IMR-90 (cell line): Measurements from ENCODE around the gene TRPV3. TPM values are rescaled to one million over a fixed set of nuclear protein-coding genes. Genes with fewer than 3 reads are reported as not detected.

Experiments used
- ATAC-seq: fragments of 200-7000 bp; cut with Tn5 transposase; 2 replicates; pipeline ENCODE4 v1.9.1; 2020; ENCODE audit warnings: low read depth, mild to moderate bottlenecking, moderate library complexity
- BruUV-seq: library from RNA; stranded (reverse); fragments of 400-500 nt; replicated peaks from 2 replicates; lab custom pipeline; 2021; lab: Mats Ljungman, UMichigan
- CTCF ChIA-PET: fragments of 300-600 bp; formaldehyde crosslinking; extraction: SDS; loops from one replicate; lab custom pipeline; 2021; ENCODE audit warnings: antibody characterized with exemption; lab: Yijun Ruan, JAX
- POLR2A ChIA-PET: fragments of 300-600 bp; sonication (Branson Sonifier 250); formaldehyde crosslinking; loops from one replicate; lab custom pipeline; 2022; ENCODE audit warnings: antibody characterized with exemption; ENCODE audit not compliant: unreplicated experiment; lab: Charles Lee
- DNase-seq: peaks from one replicate; pipeline ENCODE4 v3.0.0; 2013
- H2AFZ ChIP-seq: replicated peaks from 2 replicates; pipeline ENCODE3; 2013; ENCODE audit warnings: low read length, mild to moderate bottlenecking; ENCODE audit not compliant: poor library complexity
- H2AK5ac ChIP-seq: 2 replicates; pipeline ENCODE4 v1.6.1; 2013; ENCODE audit warnings: low read depth, low read length, inconsistent platforms
- H2AK9ac ChIP-seq: replicated peaks from 2 replicates; pipeline ENCODE3; 2013; ENCODE audit warnings: mild to moderate bottlenecking, low read depth, low read length, moderate library complexity; ENCODE audit not compliant: poor library complexity
- H2BK120ac ChIP-seq: 2 replicates; pipeline ENCODE4 v1.6.1; 2013; ENCODE audit warnings: low read depth, low read length, inconsistent platforms
- H2BK15ac ChIP-seq: 3 replicates; pipeline ENCODE4 v1.6.1; 2013; ENCODE audit warnings: low read depth, low read length, inconsistent platforms
- H2BK20ac ChIP-seq: 2 replicates; pipeline ENCODE4 v1.6.1; 2013; ENCODE audit warnings: low read depth, mild to moderate bottlenecking, inconsistent platforms, low read length, moderate library complexity
- H2BK5ac ChIP-seq: 2 replicates; pipeline ENCODE4 v1.6.1; 2013; ENCODE audit warnings: mild to moderate bottlenecking, low read depth, low read length, inconsistent platforms; ENCODE audit not compliant: poor library complexity, severe bottlenecking
- H3K14ac ChIP-seq: replicated peaks from 2 replicates; pipeline ENCODE4 v1.6.1; 2013; ENCODE audit warnings: low read depth, low read length, inconsistent platforms
- H3K18ac ChIP-seq: 2 replicates; pipeline ENCODE4 v1.6.1; 2013; ENCODE audit warnings: low read depth, low read length, control low read depth
- H3K23ac ChIP-seq: 2 replicates; pipeline ENCODE4 v1.6.1; 2013; ENCODE audit warnings: low read depth, low read length, inconsistent platforms
- H3K27ac ChIP-seq: 2 replicates; pipeline ENCODE4 v1.5.1; 2013; ENCODE audit warnings: mild to moderate bottlenecking, control low read depth, low read length; ENCODE audit not compliant: insufficient read depth
- H3K27me3 ChIP-seq: 2 replicates; pipeline ENCODE4 v1.6.1; 2013; ENCODE audit warnings: low read length; ENCODE audit not compliant: control insufficient read depth, insufficient read depth
- H3K36me3 ChIP-seq: 2 replicates; pipeline ENCODE4 v1.6.1; 2013; ENCODE audit warnings: low read length, mixed read lengths; ENCODE audit not compliant: control insufficient read depth, insufficient read depth
- H3K4ac ChIP-seq: 2 replicates; pipeline ENCODE4 v1.6.1; 2013; ENCODE audit warnings: low read depth, low read length, inconsistent platforms
- H3K4me1 ChIP-seq: 2 replicates; pipeline ENCODE4 v1.6.1; 2013; ENCODE audit warnings: low read length, mixed read lengths; ENCODE audit not compliant: control insufficient read depth, insufficient read depth
- H3K4me2 ChIP-seq: 2 replicates; pipeline ENCODE4 v1.6.1; 2013; ENCODE audit warnings: low read depth, mild to moderate bottlenecking, control low read depth, low read length, moderate library complexity
- H3K4me3 ChIP-seq: 2 replicates; pipeline ENCODE4 v1.5.1; 2013; ENCODE audit warnings: low read depth, mild to moderate bottlenecking, control low read depth, low read length, moderate library complexity; ENCODE audit not compliant: insufficient read depth
- H3K56ac ChIP-seq: 2 replicates; pipeline ENCODE4 v1.6.1; 2013; ENCODE audit warnings: low read length, inconsistent platforms; ENCODE audit not compliant: insufficient read depth; ENCODE audit errors: extremely low read depth
- H3K79me1 ChIP-seq, 2 experiments: 2 replicates each; pipeline ENCODE4 v1.6.1; 2013; ENCODE audit warnings: low read length in 2 of 2, inconsistent platforms in 1 of 2, low read depth in 1 of 2
- H3K9ac ChIP-seq: 2 replicates; pipeline ENCODE4 v1.6.1; 2013; ENCODE audit warnings: low read depth, low read length, control low read depth
- H3K9me1 ChIP-seq: 2 replicates; pipeline ENCODE4 v1.6.1; 2013; ENCODE audit warnings: low read length, inconsistent platforms; ENCODE audit not compliant: insufficient read depth
- H3K9me3 ChIP-seq: 2 replicates; pipeline ENCODE4 v1.6.1; 2013; ENCODE audit warnings: low read length; ENCODE audit not compliant: control insufficient read depth, insufficient read depth
- H4K20me1 ChIP-seq: 2 replicates; pipeline ENCODE4 v1.6.1; 2013; ENCODE audit warnings: low read length, inconsistent platforms; ENCODE audit not compliant: insufficient read depth
- H4K5ac ChIP-seq: 2 replicates; pipeline ENCODE4 v1.6.1; 2013; ENCODE audit warnings: mild to moderate bottlenecking, low read depth, low read length, control low read depth
- H4K8ac ChIP-seq, 2 experiments: 2 replicates each; pipeline ENCODE4 v1.6.1; 2013; ENCODE audit warnings: low read depth in 2 of 2, low read length in 2 of 2, control low read depth in 1 of 2, inconsistent platforms in 1 of 2
- H4K91ac ChIP-seq: 2 replicates; pipeline ENCODE4 v1.6.1; 2013; ENCODE audit warnings: low read depth, low read length, inconsistent platforms; ENCODE audit not compliant: insufficient read depth
- BHLHE40 ChIP-seq: fragments of 150-350 bp; IDR thresholded peaks from 2 replicates; pipeline ENCODE4 v1.6.1; 2016; ENCODE audit warnings: mild to moderate bottlenecking, low read depth, low read length
- MAFK ChIP-seq: IDR thresholded peaks from 2 replicates; pipeline ENCODE4 v1.6.1; 2012; ENCODE audit warnings: low read depth, low read length, improper control_type of control experiment
- MXI1 ChIP-seq: IDR thresholded peaks from 2 replicates; pipeline ENCODE4 v1.6.1; 2012; ENCODE audit warnings: low read depth, mild to moderate bottlenecking, low read length, moderate library complexity, borderline replicate concordance
- POLR2A ChIP-seq: IDR thresholded peaks from 2 replicates; pipeline ENCODE4 v1.6.1; 2012; ENCODE audit warnings: mild to moderate bottlenecking, low read depth, low read length
- RAD21 ChIP-seq: IDR thresholded peaks from 2 replicates; pipeline ENCODE4 v1.6.1; 2012; ENCODE audit warnings: low read length, improper control_type of control experiment
- RCOR1 ChIP-seq: IDR thresholded peaks from 2 replicates; pipeline ENCODE4 v1.6.1; 2012; ENCODE audit warnings: mild to moderate bottlenecking, low read length, improper control_type of control experiment; ENCODE audit not compliant: insufficient replicate concordance
- RFX5 ChIP-seq: IDR thresholded peaks from 2 replicates; pipeline ENCODE4 v1.8.0; 2012; ENCODE audit warnings: low read depth, mild to moderate bottlenecking, low read length, moderate library complexity
- WGBS, 2 experiments: methylation state at CpG; one replicate each; pipeline versions ENCODE4 v1.1.5 to v1.1.7; 2013; ENCODE audit warnings: missing lambda C conversion rate in 2 of 2; ENCODE audit not compliant: insufficient read length in 1 of 2; ENCODE audit errors: extremely low coverage in 2 of 2; 5-methylcytosine and 5-hydroxymethylcytosine counted together
- dilution Hi-C: fragments of 300-500 bp; cut with HindIII; formaldehyde crosslinking; loops from one replicate; pipeline ENCODE4 v1.14.3; 2018; ENCODE audit warnings: low sequenced_read_pairs; ENCODE audit not compliant: unreplicated experiment
- in situ Hi-C: fragments of 300-500 bp; cut with MboI; formaldehyde crosslinking; loops from 3 replicates; pipeline ENCODE4 v1.14.3; 2019; ENCODE audit warnings: low sequenced_read_pairs, inconsistent platforms, mixed read lengths
- intact Hi-C: fragments of 100-400 bp; cut with micrococcal nuclease; formaldehyde crosslinking; loops from 2 replicates; pipeline ENCODE4 v1.10.0; 2022
- polyA plus RNA-seq, 3 experiments: library from polyadenylated mRNA; depleted of rRNA; stranded (reverse); fragments of >200 nt; gene quantifications; 2 replicates each; pipeline ENCODE4 v1.2.3, GENCODE V29; 2012; ENCODE audit warnings: low replicate concordance in 1 of 3
- total RNA-seq: library from RNA; depleted of rRNA; stranded (reverse); fragments of >200 nt; gene quantifications from 2 replicates; pipeline ENCODE4 v1.2.3, GENCODE V29; 2012
- TF ChIP-seq, protein P1 (sequence below): fragments of 150-350 bp; IDR thresholded peaks from 2 replicates; pipeline ENCODE4 v1.6.1; 2016; ENCODE audit warnings: low read depth, mild to moderate bottlenecking, low read length, moderate library complexity, borderline replicate concordance

Gene TRPV3
- total and polyA plus RNA-seq, 2 of the 4 experiments (the other 2 are of a cell fraction): 0.18 to 0.26 TPM

DNA sequence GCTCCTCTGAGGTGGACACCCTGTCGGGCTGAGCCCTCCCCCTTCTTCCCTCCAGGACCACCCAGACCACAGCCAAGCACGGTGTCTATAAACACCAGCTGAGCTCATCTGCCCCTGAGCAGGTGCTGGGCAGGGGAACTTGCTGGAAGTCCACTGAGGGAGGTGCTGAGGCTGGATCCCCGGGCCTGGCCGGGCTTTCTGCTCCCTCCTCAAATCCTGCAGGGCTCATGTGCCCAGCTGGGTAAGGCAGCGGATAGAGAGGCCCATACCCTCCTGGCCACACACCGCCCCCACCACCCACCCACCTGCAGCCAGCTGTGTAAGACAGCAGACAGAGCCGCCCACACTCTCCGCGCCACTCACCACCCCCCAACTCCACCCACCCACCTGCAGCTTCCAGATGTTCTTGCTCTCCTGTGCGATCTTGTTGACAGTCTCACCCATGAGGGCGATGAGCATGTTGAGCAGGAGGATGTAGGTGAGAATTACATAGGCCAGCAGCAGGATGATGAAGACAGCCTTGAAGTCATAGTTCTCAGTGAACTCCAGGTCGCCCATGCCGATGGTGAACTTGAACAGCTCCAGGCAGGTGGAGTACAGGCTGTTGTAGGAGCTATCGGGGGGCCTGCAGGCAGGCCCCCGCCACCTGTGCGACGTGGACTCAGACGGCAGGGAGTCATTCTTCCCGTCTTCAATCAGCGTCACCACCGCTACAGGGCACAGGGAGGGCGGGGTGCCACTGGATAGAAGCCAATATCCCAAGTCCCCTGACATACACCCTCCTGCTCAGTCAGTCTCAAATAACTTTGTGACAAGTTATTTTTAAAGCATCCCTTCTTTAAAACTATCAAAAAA is 15.9 kb upstream of the TRPV3 start:
- no peak overlapping the region for H3K23ac ChIP-seq
- H3K4me1 ChIP-seq: no peaks in the 10 kb centered on the region
- H3K56ac ChIP-seq: no peak overlapping the region
- no peak overlapping the region for H3K14ac ChIP-seq
- CTCF ChIA-PET: no interaction called here
- intact Hi-C loops (no loop called here), in situ Hi-C loops (no loop called here), dilution Hi-C loops (no loop called here)
- H2AFZ ChIP-seq: no peak overlapping the region
- no peak overlapping the region for H4K8ac ChIP-seq
- no peak overlapping the region for H2BK120ac ChIP-seq
- H3K4me3 ChIP-seq: no peak overlapping the region
- 81% methylated on average over 3 of the region's 22 CpGs; no CpG with 5 or more reads in 1 of the 2 experiments for WGBS, 2 experiments
- POLR2A ChIA-PET: no interaction called here
- TF ChIP-seq MXI1 (no peak), RFX5 (no peak), MAFK (no peak), BHLHE40 (no peak), RAD21 (no peak), POLR2A (no peak), RCOR1 (no peak)
- TF ChIP-seq, protein P1, sequence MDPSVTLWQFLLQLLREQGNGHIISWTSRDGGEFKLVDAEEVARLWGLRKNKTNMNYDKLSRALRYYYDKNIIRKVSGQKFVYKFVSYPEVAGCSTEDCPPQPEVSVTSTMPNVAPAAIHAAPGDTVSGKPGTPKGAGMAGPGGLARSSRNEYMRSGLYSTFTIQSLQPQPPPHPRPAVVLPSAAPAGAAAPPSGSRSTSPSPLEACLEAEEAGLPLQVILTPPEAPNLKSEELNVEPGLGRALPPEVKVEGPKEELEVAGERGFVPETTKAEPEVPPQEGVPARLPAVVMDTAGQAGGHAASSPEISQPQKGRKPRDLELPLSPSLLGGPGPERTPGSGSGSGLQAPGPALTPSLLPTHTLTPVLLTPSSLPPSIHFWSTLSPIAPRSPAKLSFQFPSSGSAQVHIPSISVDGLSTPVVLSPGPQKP: no peak
- no peak overlapping the region for H4K91ac ChIP-seq
- no peak overlapping the region for H2AK5ac ChIP-seq
- H3K9me1 ChIP-seq: no peaks in the 10 kb centered on the region
- no peaks in the 10 kb centered on the region for H3K9me3 ChIP-seq
- no peak overlapping the region for H4K5ac ChIP-seq
- H3K79me1 ChIP-seq: no peaks in the 10 kb centered on the region
- H3K18ac ChIP-seq: no peak overlapping the region
- H3K4ac ChIP-seq: no peak overlapping the region
- ATAC-seq: no peak
- no peak overlapping the region for H3K4me2 ChIP-seq
- no peak overlapping the region for H3K9ac ChIP-seq
- no peaks in the 10 kb centered on the region for H3K27me3 ChIP-seq
- no peak overlapping the region for H2AK9ac ChIP-seq
- H3K27ac ChIP-seq: no peak overlapping the region
- no peaks in the 10 kb centered on the region for H4K20me1 ChIP-seq
- DNase-seq: no peak
- H3K36me3 ChIP-seq: peaks cover 2% of the 10 kb centered on the region; the same call in 1 of the 2 replicates
- no peak overlapping the region for H2BK20ac ChIP-seq
- no peak overlapping the region for H2BK15ac ChIP-seq
- no TSS peak for BruUV-seq
- H2BK5ac ChIP-seq: no peak overlapping the region
